22Rv1 (cell line): ENCODE measurements around the gene GJD4.

Experiments
- ZFX ChIP-seq: fragments of 450-650 bp; IDR thresholded peaks from 2 replicates; pipeline ENCODE4 v1.6.1; 2017; ENCODE audit warnings: antibody characterized with exemption, borderline replicate concordance
- TF ChIP-seq, protein P1 (sequence below): fragments of 450-650 bp; IDR thresholded peaks from 2 replicates; pipeline ENCODE4 v1.5.1; 2017; ENCODE audit warnings: mild to moderate bottlenecking

DNA sequence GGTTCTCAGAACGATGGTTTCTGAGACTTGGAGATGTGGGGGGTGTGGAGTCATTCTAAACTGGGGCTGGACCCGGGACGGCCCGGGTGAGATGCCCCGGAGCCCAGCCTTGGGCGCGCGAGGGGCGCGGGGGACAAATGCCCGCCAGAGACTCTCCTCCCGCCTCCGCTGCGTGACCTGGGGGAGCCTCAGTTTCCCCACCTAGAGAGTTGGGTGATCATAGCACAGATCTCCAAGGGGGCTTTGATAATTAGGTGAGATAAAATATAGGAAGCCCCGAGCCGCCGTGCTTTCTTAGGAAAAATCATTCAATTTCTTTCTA, 37.6 kb downstream of the GJD4 start:
- TF ChIP-seq, protein P1, sequence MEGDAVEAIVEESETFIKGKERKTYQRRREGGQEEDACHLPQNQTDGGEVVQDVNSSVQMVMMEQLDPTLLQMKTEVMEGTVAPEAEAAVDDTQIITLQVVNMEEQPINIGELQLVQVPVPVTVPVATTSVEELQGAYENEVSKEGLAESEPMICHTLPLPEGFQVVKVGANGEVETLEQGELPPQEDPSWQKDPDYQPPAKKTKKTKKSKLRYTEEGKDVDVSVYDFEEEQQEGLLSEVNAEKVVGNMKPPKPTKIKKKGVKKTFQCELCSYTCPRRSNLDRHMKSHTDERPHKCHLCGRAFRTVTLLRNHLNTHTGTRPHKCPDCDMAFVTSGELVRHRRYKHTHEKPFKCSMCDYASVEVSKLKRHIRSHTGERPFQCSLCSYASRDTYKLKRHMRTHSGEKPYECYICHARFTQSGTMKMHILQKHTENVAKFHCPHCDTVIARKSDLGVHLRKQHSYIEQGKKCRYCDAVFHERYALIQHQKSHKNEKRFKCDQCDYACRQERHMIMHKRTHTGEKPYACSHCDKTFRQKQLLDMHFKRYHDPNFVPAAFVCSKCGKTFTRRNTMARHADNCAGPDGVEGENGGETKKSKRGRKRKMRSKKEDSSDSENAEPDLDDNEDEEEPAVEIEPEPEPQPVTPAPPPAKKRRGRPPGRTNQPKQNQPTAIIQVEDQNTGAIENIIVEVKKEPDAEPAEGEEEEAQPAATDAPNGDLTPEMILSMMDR, result no peak
- TF ChIP-seq ZFX, result no peak
